Panc1 (cell line): Measurements from ENCODE around the gene PDLIM7. TPM values are rescaled to one million over a fixed set of nuclear protein-coding genes. Genes with fewer than 3 reads are reported as not detected.

ENCODE experiments used
- ATAC-seq: fragments of 200-7000 bp; cut with Tn5 transposase; 2 replicates; pipeline ENCODE4 v1.9.1; 2020; ENCODE audit warnings: mild to moderate bottlenecking, moderate library complexity
- BruUV-seq: library from RNA; stranded (reverse); fragments of 400-500 nt; replicated peaks from 2 replicates; lab custom pipeline; 2021; lab: Mats Ljungman, UMichigan
- CTCF ChIA-PET: fragments of 300-600 bp; sonication (Branson Sonifier 250); formaldehyde crosslinking; loops from one replicate; lab custom pipeline; 2022; ENCODE audit warnings: antibody characterized with exemption; lab: Charles Lee
- POLR2A ChIA-PET: fragments of 300-600 bp; sonication (Branson Sonifier 250); formaldehyde crosslinking; loops from one replicate; lab custom pipeline; 2022; ENCODE audit warnings: antibody characterized with exemption; lab: Charles Lee
- DNase-seq: peaks from one replicate; pipeline ENCODE4 v3.0.0-alpha.2; 2010; ENCODE audit warnings: low read depth, low spot score
- H3K27ac ChIP-seq: 2 replicates; pipeline ENCODE4 v1.5.1; 2011; ENCODE audit warnings: mild to moderate bottlenecking, low read length, inconsistent platforms
- H3K27me3 ChIP-seq: fragments of 200-500 bp; sonication (Bioruptor generic); 2 replicates; pipeline ENCODE4 v1.6.0; 2014; ENCODE audit warnings: low read length, inconsistent platforms; ENCODE audit not compliant: control insufficient read depth, insufficient read depth
- H3K36me3 ChIP-seq: fragments of 200-500 bp; sonication (Bioruptor generic); 2 replicates; pipeline ENCODE4 v1.5.1; 2014; ENCODE audit warnings: inconsistent platforms, mild to moderate bottlenecking, low read length, moderate library complexity; ENCODE audit not compliant: control insufficient read depth, insufficient read depth
- H3K4me1 ChIP-seq: 2 replicates; pipeline ENCODE4 v1.5.1; 2011; ENCODE audit warnings: inconsistent platforms, mild to moderate bottlenecking, low read length, moderate library complexity; ENCODE audit not compliant: control insufficient read depth, insufficient read depth
- H3K4me3 ChIP-seq, 2 experiments: 2 replicates each; pipeline ENCODE4 v1.5.1; 2011 to 2012; ENCODE audit warnings: low read depth in 2 of 2, low read length in 2 of 2, mild to moderate bottlenecking in 2 of 2, inconsistent platforms in 1 of 2, moderate library complexity in 1 of 2
- H3K9me3 ChIP-seq: fragments of 200-500 bp; sonication (Bioruptor generic); 2 replicates; pipeline ENCODE4 v1.5.1; 2014; ENCODE audit warnings: low read depth, mild to moderate bottlenecking, inconsistent platforms, low read length, moderate library complexity; ENCODE audit not compliant: control insufficient read depth, insufficient read depth
- POLR2AphosphoS5 ChIP-seq: IDR thresholded peaks from 2 replicates; pipeline ENCODE4 v1.6.1; 2012; ENCODE audit warnings: mild to moderate bottlenecking, low read depth, low read length, moderate library complexity
- SIN3A ChIP-seq: IDR thresholded peaks from 2 replicates; pipeline ENCODE4 v1.6.1; 2012; ENCODE audit warnings: low read depth, mild to moderate bottlenecking, low read length, moderate library complexity, borderline replicate concordance; ENCODE audit not compliant: insufficient read depth
- TCF7L2 ChIP-seq: IDR thresholded peaks from 2 replicates; pipeline ENCODE4 v1.6.1; 2011; ENCODE audit warnings: mild to moderate bottlenecking, low read depth, low read length, inconsistent platforms
- in situ Hi-C: cut with HindIII; loops from 2 replicates; pipeline ENCODE4 v1.10.0; 2016; ENCODE audit warnings: low sequenced_read_pairs, low pct_unique_long_range_greater_than_20kb
- intact Hi-C: fragments of 100-400 bp; cut with micrococcal nuclease; formaldehyde crosslinking; loops from one replicate; pipeline ENCODE4 v1.10.0; 2022; ENCODE audit not compliant: unreplicated experiment
- total RNA-seq: library from RNA; stranded (reverse); gene quantifications from one replicate; pipeline ENCODE4 v1.2.1, GENCODE V29; 2021; ENCODE audit not compliant: unreplicated experiment
- TF ChIP-seq, protein P1 (sequence below): fragments of 450-650 bp; IDR thresholded peaks from 2 replicates; pipeline ENCODE4 v1.5.1; 2017; ENCODE audit warnings: mild to moderate bottlenecking
- TF ChIP-seq, protein P2 (sequence below), 2 experiments: IDR thresholded peaks; 2 replicates each; pipeline ENCODE4 v1.6.1; 2011 to 2012; ENCODE audit warnings: low read depth in 2 of 2, control low read depth in 1 of 2, low read length in 1 of 2, mild to moderate bottlenecking in 1 of 2, moderate library complexity in 1 of 2; ENCODE audit not compliant: insufficient read depth in 1 of 2

The PDLIM7 gene
- total RNA-seq, 1 experiment from 2014 or later: 62.9 TPM

DNA sequence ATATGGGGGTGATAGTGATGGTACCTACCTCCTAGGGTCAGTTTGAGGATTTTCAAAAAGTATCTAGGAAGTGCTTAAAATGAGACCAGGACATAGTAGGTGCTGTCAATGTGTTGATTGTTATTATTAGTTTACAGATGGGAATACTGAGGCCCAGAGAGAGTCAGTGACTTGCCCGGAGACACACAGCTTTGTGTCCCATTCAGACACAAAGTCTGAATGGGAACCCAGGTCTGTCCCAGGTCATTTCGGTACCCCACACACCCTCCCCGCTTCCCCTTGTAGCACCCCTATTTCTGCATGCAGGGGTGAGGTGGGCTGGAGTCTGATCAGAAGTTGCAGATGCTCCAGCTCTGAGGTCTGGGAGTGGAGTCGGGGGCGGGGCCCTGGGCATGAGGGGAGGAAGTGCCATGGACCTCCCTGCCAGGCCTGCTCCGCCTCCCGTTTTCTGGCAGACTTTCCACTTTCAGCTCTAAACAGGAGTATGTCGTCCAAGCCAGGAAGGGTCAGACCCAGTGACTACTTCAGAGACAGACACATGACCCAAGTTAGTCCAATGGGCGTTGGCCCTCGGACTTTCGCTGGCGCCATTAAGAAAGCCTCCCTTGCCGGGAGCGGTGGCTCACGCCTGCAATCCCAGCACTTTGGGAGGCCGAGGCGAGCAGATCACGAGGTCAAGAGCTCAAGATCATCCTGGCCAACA lies 20.7 kb downstream of the PDLIM7 start:
- H3K27ac ChIP-seq: no peak overlapping the region
- no peaks in the 10 kb centered on the region for H3K27me3 ChIP-seq
- H3K4me1 ChIP-seq: peaks cover 13% of the 10 kb centered on the region
- TF ChIP-seq SIN3A (no peak), POLR2AphosphoS5 (no peak), TCF7L2 (no peak)
- TF ChIP-seq, protein P1, sequence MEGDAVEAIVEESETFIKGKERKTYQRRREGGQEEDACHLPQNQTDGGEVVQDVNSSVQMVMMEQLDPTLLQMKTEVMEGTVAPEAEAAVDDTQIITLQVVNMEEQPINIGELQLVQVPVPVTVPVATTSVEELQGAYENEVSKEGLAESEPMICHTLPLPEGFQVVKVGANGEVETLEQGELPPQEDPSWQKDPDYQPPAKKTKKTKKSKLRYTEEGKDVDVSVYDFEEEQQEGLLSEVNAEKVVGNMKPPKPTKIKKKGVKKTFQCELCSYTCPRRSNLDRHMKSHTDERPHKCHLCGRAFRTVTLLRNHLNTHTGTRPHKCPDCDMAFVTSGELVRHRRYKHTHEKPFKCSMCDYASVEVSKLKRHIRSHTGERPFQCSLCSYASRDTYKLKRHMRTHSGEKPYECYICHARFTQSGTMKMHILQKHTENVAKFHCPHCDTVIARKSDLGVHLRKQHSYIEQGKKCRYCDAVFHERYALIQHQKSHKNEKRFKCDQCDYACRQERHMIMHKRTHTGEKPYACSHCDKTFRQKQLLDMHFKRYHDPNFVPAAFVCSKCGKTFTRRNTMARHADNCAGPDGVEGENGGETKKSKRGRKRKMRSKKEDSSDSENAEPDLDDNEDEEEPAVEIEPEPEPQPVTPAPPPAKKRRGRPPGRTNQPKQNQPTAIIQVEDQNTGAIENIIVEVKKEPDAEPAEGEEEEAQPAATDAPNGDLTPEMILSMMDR: no peak
- TF ChIP-seq, protein P2, sequence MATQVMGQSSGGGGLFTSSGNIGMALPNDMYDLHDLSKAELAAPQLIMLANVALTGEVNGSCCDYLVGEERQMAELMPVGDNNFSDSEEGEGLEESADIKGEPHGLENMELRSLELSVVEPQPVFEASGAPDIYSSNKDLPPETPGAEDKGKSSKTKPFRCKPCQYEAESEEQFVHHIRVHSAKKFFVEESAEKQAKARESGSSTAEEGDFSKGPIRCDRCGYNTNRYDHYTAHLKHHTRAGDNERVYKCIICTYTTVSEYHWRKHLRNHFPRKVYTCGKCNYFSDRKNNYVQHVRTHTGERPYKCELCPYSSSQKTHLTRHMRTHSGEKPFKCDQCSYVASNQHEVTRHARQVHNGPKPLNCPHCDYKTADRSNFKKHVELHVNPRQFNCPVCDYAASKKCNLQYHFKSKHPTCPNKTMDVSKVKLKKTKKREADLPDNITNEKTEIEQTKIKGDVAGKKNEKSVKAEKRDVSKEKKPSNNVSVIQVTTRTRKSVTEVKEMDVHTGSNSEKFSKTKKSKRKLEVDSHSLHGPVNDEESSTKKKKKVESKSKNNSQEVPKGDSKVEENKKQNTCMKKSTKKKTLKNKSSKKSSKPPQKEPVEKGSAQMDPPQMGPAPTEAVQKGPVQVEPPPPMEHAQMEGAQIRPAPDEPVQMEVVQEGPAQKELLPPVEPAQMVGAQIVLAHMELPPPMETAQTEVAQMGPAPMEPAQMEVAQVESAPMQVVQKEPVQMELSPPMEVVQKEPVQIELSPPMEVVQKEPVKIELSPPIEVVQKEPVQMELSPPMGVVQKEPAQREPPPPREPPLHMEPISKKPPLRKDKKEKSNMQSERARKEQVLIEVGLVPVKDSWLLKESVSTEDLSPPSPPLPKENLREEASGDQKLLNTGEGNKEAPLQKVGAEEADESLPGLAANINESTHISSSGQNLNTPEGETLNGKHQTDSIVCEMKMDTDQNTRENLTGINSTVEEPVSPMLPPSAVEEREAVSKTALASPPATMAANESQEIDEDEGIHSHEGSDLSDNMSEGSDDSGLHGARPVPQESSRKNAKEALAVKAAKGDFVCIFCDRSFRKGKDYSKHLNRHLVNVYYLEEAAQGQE (IDR thresholded peaks at IDR 0.05; ENCODE audit: insufficient read depth in 1 of 2, low read depth in 2 of 2, low read length in 1 of 2): no peak
- CTCF ChIA-PET: no interaction called here
- no peak overlapping the region for H3K4me3 ChIP-seq
- POLR2A ChIA-PET: no interaction called here
- in situ Hi-C loops (no loop called here), intact Hi-C loops (no loop called here)
- ATAC-seq (no peak), DNase-seq (no peak)
- H3K36me3 ChIP-seq: no peaks in the 10 kb centered on the region; the same call in 1 of the 2 replicates
- H3K9me3 ChIP-seq: no peaks in the 10 kb centered on the region
- BruUV-seq: no TSS peak

GRCh38 chr5:177475563-177476427 lies 21.6 kb downstream of the PDLIM7 start:
- BruUV-seq: no TSS peak
- Histone ChIP-seq H3K4me3 (no peak overlapping the region), H3K27me3 (no peaks in the 10 kb centered on the region), H3K4me1 (peaks cover 22% of the 10 kb centered on the region), H3K36me3 (no peaks in the 10 kb centered on the region; the same call in 1 of the 2 replicates), H3K27ac (no peak overlapping the region), H3K9me3 (no peaks in the 10 kb centered on the region)
- ChIA-PET POLR2A (no interaction called here), CTCF (interaction anchor here (0.6 kb wide), 1 partner anchor 17 kb away, joined by 5 read pairs; no protein-coding TSS in a partner anchor)
- ATAC-seq (no peak), DNase-seq (no peak)
- intact Hi-C loops (no loop called here), in situ Hi-C loops (no loop called here)
- TF ChIP-seq POLR2AphosphoS5 (no peak), TCF7L2 (no peak), SIN3A (no peak)
- TF ChIP-seq, protein P2 (IDR thresholded peaks at IDR 0.05; ENCODE audit: insufficient read depth in 1 of 2, low read depth in 2 of 2, low read length in 1 of 2): no peak
- TF ChIP-seq, protein P1: no peak
